NCI-H1092 (cell line): ENCODE measurements around the gene CIDEA.
A peak's percentile ranks its signal among the peaks of the same experiment; 100 is the strongest.
"Not testable (repeated sequence)": the region's sequence is repeated elsewhere in the genome, so short reads cannot be mapped to it uniquely, and the experiment has no call there.

Experiments
- DNase-seq: peaks from one replicate; lab custom pipeline; 2025; lab: John Stamatoyannopoulos, UW

CIDEA gene

GRCh38 chr18:12239431-12239830 is 14.7 kb upstream of the CIDEA start:
- DNase-seq, result no peak

DNA sequence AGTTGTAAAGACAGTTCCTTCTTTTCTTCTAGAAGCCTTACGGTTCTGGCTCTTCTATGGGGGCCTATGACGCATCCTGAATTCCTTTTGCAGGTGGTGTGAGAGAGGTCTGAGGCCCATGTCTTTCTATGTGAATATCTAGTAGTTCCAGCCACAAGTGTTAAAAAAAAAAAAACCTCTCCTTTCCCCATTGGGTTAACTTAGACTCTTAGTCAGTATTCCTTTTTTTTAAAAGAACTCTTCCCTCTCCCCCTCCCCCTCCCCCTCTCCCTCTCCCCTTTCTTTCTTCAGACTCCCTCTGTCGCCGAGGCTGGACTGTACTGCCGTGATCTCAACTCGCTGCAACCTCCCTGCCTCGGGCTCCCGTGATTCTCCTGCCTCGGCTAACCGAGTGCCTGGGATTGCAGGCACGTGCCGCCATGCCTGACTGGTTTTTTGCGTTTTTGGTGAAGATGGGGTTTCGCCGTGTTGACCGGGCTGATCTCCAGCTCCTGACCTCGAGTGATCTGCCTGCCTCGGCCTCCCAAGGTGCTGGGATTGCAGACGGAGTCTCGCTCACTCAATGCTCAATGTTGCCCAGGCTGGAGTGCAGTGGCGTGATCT is 11.4 kb upstream of the CIDEA start:
- no peak for DNase-seq

- not testable (repeated sequence) for DNase-seq
Measured at GRCh38 chr18:12243272-12243671, 10.9 kb upstream of the CIDEA start.

- no peak for DNase-seq
Measured at GRCh38 chr18:12245793-12246135, 8.4 kb upstream of the CIDEA start.

- DNase-seq, result no peak
Measured at GRCh38 chr18:12246849-12247808, 7.0 kb upstream of the CIDEA start.

GRCh38 chr18:12247946-12248345 is 6.2 kb upstream of the CIDEA start:
- no peak for DNase-seq

DNA sequence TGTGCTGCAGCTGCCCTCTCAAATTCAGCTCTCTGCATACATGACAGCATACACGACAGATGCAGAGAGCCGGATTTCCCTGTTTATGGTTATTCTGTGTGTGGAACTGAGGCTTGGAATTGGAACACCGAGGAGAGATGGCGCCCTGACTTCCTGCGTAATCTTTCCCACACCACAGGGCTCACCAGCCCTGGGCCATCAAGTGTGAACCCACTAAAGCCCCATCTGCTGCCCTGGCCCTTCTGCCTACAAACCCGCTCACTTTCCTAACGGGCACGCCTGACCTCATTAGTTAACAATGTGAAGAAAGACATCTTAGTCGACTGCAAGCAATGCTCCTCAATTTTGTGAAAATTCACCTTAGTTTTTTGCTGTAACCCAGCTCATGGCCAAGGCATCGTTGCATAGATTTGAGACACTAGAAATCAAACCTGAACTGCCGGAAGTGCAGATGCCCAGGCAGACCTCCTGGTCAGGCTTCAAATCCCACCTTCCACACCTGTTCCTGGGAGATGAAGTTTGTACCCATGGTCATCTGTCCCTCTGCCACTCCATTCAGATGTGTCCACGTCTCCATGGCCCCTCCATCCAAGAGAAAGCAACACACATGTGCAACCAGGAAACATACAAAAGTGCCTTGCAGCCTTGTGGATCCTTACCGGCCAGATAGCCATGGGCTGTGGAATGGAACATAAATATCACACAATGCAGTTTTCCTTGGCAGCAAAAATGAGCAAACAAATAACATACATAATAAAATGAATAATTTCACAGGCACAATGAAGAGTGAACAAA is 5.0 kb upstream of the CIDEA start:
- DNase-seq, result no peak

GRCh38 chr18:12251311-12251710 is 2.9 kb upstream of the CIDEA start:
- DNase-seq, result no peak

DNA sequence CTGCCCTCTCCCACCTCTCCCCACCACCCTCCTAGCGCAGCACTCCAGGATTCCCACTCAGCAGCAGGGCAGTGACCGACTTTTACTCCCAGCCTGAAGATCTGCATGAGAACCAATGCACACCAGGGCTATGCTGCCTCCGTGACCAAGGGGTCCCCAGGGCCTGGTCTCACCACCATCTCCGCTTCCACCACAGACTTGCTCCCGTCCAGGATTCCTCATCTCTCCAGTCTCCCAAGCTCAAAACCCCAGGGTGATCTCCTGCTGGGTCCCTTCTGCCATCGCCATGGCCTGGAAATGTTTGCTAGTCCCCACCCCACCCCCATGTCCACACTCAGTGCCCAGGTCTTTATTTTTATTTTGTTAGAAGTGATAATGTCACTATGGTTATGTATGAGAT is 2.1 kb upstream of the CIDEA start:
- DNase-seq, result no peak

DNA sequence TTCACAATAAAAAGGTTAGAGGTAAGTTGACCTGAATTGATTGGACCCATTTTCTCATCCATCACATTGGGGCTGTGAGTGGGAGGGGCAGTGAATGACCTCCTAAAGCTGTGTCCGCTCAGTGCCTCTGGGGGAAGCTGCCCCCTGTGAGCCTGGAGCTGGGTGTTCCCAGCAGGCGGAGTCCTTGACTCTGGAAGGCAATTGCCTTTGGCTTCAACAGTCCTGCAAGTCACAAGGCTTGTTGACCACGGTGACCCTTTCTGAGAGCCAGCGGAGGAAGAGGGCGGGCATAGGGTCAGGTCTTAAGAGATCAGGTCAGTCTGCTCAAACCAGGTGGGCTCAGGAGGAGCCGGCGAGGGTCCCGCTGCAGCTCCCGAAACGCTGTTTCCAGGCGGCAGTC is 1.1 kb upstream of the CIDEA start:
- DNase-seq, result no peak

DNA sequence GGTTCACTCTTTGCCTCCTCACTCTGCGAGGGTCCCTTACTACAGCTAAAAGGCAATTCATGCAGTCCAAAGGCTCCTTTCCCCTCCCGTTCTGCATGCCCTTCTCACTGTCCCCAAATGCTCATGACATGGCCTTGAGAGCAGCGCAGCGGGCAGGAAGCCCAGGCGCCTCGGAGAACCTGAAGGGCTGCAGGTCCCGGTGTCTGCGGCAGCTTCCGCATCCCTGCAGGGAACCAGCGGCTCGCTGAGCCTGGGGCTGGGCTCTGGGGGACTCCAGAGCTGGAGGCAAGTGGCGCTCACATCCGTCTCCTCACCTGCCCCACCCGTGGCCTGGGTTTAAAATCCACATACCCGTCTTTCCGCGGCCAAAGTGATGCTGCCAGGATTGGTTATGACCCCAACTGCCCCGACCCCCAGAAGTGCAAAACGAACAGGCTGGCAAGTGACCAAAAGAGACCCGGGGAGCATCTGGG is 462 bp upstream of the CIDEA start:
- no peak for DNase-seq

DNA sequence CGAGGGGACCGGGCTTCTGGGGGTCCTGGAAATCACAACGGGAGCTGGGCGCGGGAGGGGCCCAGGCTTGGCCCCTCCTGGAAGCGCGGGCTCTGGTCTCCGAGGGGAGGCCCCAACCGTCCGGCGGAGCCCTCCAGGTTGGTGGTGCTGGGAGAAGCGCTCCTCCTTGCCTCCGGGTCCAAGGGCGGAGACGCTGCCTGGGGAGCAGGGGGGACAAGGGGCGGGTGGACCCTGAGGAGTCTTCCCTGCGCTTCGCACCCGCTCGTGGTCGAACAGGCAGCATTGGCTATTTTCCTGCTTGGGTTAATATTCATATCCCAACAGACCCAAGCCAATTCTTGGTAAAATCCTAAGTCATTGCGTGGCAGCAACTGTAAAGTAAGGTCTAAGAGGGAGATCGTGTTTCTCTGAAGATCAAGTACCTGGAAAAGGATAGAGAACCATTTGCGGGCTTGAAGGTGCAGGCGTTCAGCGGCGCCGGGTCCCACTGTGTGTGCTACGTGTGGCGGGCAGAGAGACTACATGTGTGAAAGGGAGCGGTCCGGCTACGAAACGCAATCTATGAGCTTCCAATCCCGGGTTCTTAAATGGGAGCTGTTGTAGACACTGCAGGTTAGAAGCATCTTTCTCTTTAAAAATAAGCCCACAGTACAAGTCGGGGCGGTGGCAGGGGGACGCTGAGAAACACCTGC is 805 bp downstream of the CIDEA start:
- no peak for DNase-seq

DNA sequence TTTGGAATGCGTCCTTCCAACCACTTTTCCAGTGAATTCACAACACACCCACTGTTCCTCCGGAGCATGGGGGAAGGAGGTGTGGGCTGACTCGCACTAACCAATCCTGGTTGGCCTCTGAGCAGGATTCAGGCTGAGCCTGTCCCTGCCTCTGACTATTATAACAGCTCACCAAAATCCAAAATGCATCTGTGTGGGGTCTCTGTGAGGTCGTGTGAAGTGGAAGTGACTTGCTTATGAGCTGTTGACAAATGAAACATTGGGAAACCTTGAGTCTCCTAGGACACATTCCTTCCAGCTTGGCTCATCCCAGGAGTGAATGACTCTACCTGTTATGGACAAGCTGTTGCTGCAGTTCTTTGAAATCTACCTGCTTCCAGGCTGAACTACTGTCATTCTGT is 1.5 kb downstream of the CIDEA start:
- DNase-seq, result no peak

- DNase-seq, result no peak
Measured at GRCh38 chr18:12256951-12257350, 2.8 kb downstream of the CIDEA start.

DNA sequence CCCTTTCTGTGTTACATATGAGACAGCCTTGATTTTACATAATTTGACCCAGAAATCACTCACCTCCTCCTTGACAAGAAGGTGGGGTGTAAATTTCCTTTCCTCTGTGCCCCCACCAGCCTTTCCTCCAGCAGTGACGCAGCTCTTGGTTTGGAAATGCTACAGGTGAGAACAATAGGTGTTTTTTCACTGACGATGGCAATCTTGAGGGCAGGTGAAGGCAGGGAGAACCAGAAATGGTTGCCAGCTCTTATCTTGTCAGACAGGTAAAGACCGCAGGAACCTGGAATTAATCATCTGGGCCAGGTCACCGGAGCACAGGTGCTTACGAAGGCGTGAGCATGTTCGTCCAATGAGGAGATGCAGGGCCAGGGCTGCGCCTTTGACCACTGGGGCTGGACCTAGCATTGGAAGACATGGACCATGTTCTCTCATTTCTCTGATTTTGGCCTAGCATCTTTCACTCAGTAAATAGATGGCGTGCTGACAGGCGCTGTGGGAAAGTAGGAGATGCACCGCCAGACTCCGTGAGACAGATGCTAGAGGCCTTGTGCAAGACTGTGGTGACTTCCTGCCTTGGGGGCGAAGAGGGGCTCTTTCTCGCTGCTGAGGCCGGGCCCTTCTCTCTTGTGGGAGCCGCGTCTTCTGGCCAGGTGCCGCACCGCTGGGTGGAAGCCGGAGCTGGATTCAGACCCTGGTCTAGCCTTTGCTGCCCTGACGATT is 4.0 kb downstream of the CIDEA start:
- no peak for DNase-seq

GRCh38 chr18:12258719-12259705 is 4.9 kb downstream of the CIDEA start:
- no peak for DNase-seq

DNA sequence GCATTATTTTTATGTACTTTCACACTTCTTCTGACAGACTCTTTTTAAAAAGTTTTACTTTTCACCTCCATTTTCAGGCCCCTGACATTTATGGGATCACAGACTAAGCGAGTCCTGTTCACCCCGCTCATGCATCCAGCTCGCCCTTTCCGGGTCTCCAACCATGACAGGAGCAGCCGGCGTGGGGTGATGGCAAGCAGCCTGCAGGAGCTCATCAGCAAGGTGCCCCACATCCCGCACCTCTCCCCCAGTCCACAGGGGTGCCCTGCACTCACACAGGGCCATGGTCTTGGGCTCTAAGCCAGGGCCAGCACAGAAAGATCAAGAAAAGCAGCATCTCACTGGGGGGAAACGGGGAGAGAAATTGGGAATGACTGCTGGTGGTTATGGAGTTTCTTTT is 8.6 kb downstream of the CIDEA start:
- no peak for DNase-seq

- DNase-seq, result no peak
Measured at GRCh38 chr18:12264864-12265263, 10.7 kb downstream of the CIDEA start.

- DNase-seq, result peak; percentile 33
Measured at GRCh38 chr18:12271376-12272235, 17.4 kb downstream of the CIDEA start.
